Smooth muscle cell (in vitro differentiated cells): ENCODE data around the gene PLPP6. TPM values are rescaled to one million over a fixed set of nuclear protein-coding genes. Genes with fewer than 3 reads are reported as not detected.

ENCODE experiments used
- DNase-seq: peaks from one replicate; lab custom pipeline; 2025; ENCODE audit not compliant: unreplicated experiment; lab: John Stamatoyannopoulos, UW
- H2AFZ ChIP-seq: fragments of 200-600 bp; sonication (generic); 2 replicates; pipeline ENCODE4 v1.6.0; 2016; ENCODE audit warnings: antibody characterized with exemption, low read depth, mild to moderate bottlenecking
- H3F3A ChIP-seq: fragments of 200-600 bp; sonication (generic); 2 replicates; pipeline ENCODE4 v1.6.0; 2017; ENCODE audit warnings: antibody characterized with exemption, low read depth
- H3K27ac ChIP-seq: fragments of 200-600 bp; sonication (generic); 2 replicates; pipeline ENCODE4 v1.5.1; 2016; ENCODE audit warnings: low read depth, mild to moderate bottlenecking
- H3K27me3 ChIP-seq: fragments of 200-600 bp; sonication (generic); 2 replicates; pipeline ENCODE4 v1.6.1; 2016; ENCODE audit warnings: low read depth, mild to moderate bottlenecking
- H3K36me3 ChIP-seq: fragments of 200-600 bp; sonication (generic); 2 replicates; pipeline ENCODE4 v1.5.1; 2016; ENCODE audit warnings: low read depth
- H3K4me1 ChIP-seq: fragments of 200-600 bp; sonication (generic); 2 replicates; pipeline ENCODE4 v1.5.1; 2016; ENCODE audit warnings: low read depth
- H3K4me2 ChIP-seq: fragments of 200-600 bp; sonication (generic); 2 replicates; pipeline ENCODE4 v1.6.0; 2016; ENCODE audit warnings: mild to moderate bottlenecking
- H3K4me3 ChIP-seq: fragments of 200-600 bp; sonication (generic); 2 replicates; pipeline ENCODE4 v1.5.1; 2016; ENCODE audit warnings: mild to moderate bottlenecking
- H3K79me2 ChIP-seq: fragments of 200-600 bp; sonication (generic); 2 replicates; pipeline ENCODE4 v1.6.0; 2016; ENCODE audit warnings: low read depth, mild to moderate bottlenecking
- H3K9ac ChIP-seq: fragments of 200-600 bp; sonication (generic); 2 replicates; pipeline ENCODE4 v1.6.0; 2016; ENCODE audit warnings: low read depth
- H3K9me3 ChIP-seq: fragments of 200-600 bp; sonication (generic); replicated peaks from 2 replicates; pipeline ENCODE4 v1.5.1; 2016; ENCODE audit warnings: low read depth
- H4K20me1 ChIP-seq: fragments of 200-600 bp; sonication (generic); 2 replicates; pipeline ENCODE4 v1.6.0; 2016; ENCODE audit warnings: low read depth
- CTCF ChIP-seq: fragments of 200-600 bp; sonication (generic); IDR thresholded peaks from 2 replicates; pipeline ENCODE4 v1.5.1; 2017; ENCODE audit warnings: borderline replicate concordance, mild to moderate bottlenecking, antibody characterized with exemption; ENCODE audit not compliant: insufficient read depth, poor library complexity, severe bottlenecking
- WGBS: methylation state at CpG from one replicate; pipeline ENCODE4 v1.1.7; 2016; ENCODE audit warnings: low lambda C conversion rate; 5-methylcytosine and 5-hydroxymethylcytosine counted together
- polyA plus RNA-seq: library from polyadenylated mRNA; unstranded; fragments of >200 nt; fragmentation: Nextera tagmentation; extraction: Ambion mirVana; gene quantifications from 2 replicates; pipeline ENCODE4 v1.2.1, GENCODE V29; 2016
- total RNA-seq: library from RNA; depleted of rRNA; stranded (reverse); fragments of >200 nt; gene quantifications from 2 replicates; pipeline ENCODE4 v1.2.3, GENCODE V29; 2014

The PLPP6 gene
- total and polyA plus RNA-seq, 2 experiments from 2014 or later: 2.6 to 6.2 TPM

- DNase-seq: no peak
- H3K27ac ChIP-seq: no peak overlapping the region
- 89% methylated on average over 2 of the region's 2 CpGs for WGBS
These were observed 3.3 kb downstream of the PLPP6 start for GRCh38 chr9:4665357-4665756.

DNA sequence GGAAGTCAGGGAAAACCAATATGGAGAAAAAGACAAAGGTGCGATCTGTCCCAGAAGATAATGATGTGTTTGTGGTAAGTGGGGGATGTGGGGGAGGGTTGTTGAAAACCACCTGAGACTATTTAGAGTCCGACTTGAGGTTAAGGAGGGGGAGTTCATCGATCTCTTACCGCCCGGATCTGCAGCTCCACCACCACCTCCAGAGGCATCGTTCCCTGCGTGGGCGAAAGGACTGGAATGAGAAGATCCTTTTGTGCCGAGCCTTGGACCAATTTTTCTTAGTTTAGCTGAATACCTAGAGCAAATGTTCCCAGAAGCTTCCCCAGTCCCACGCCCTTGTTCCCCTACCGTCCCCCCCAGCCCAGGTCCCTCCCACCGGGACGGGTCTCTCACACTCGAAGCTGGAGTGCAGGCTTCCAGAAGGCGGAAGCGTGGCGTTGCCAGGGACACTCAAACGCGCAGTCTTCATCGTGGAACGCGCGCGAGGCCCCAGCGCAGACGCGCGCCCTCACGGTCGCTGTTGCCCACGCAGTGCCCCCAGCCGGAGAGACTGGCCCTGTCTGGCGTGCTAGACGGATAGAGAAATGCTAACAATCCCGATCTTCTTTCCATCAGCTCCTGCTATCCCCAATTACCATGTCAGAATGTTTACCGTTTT is 4.1 kb downstream of the PLPP6 start, which contains the start of gene SPATA6L:
SPATA6L (minus strand) TSS at position 439 of the 658 bp plus-strand sequence; CDS start at position 209, 230 bp downstream.
- Histone ChIP-seq H3F3A (peaks cover 17% of the 10 kb centered on the region), H3K36me3 (no peaks in the 10 kb centered on the region), H4K20me1 (no peaks in the 10 kb centered on the region), H2AFZ (peak within 1 kb of the TSS; percentile 93), H3K9ac (peak within 1 kb of the TSS; percentile 61), H3K27ac (peak within 1 kb of the TSS; percentile 14), H3K79me2 (no peaks in the 10 kb centered on the region), H3K9me3 (no peaks in the 10 kb centered on the region), H3K27me3 (peaks cover 6% of the 10 kb centered on the region), H3K4me3 (peak within 1 kb of the TSS; percentile 58), H3K4me2 (peak within 1 kb of the TSS; percentile 93), H3K4me1 (peaks cover 13% of the 10 kb centered on the region)
- 5% methylated on average over 36 of the region's 36 CpGs for WGBS
- DNase-seq: peak; percentile 21
- TF ChIP-seq CTCF: no peak

More at GRCh38 chr9:4665357-4665756, 3.3 kb downstream of the PLPP6 start:
- Histone ChIP-seq H3K9me3 (no peaks in the 10 kb centered on the region), H3K36me3 (no peaks in the 10 kb centered on the region), H4K20me1 (no peaks in the 10 kb centered on the region), H2AFZ (no peak overlapping the region), H3K4me2 (peak overlapping the region; percentile 93), H3K4me1 (peaks cover 13% of the 10 kb centered on the region), H3K4me3 (peak overlapping the region; percentile 58), H3K79me2 (no peaks in the 10 kb centered on the region), H3K27me3 (peaks cover 6% of the 10 kb centered on the region), H3F3A (peaks cover 17% of the 10 kb centered on the region), H3K9ac (no peak overlapping the region)
- no peak for TF ChIP-seq CTCF

DNA sequence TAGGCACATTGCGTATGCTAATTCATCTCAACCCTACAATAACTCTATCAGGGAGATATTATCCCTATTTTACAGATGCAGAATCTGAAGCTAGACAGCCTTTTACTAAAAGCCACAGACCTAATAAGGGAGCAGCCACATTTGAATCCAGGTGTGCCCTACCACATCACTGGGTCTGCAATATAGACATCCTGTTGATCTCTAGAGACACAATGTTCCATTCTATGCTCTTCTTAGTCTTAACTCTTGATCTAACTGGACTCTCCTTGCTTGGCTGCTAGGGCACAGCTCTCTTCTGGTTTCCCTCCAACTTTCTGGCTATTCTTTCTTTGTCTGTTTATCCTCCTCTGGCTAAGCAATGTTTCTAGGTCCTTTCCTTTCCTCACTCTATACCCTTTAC is 5.6 kb downstream of the PLPP6 start:
- Histone ChIP-seq H3K4me3 (no peak overlapping the region), H3K4me2 (no peak overlapping the region), H3K36me3 (no peaks in the 10 kb centered on the region), H3K4me1 (peaks cover 8% of the 10 kb centered on the region), H2AFZ (no peak overlapping the region), H3K9me3 (no peaks in the 10 kb centered on the region), H3K79me2 (no peaks in the 10 kb centered on the region), H3K9ac (no peak overlapping the region), H4K20me1 (no peaks in the 10 kb centered on the region), H3K27ac (no peak overlapping the region), H3K27me3 (peaks cover 6% of the 10 kb centered on the region), H3F3A (peaks cover 17% of the 10 kb centered on the region)
- no peak for TF ChIP-seq CTCF
- no peak for DNase-seq
- WGBS: 100% methylated on average over 1 of the region's 1 CpG

GRCh38 chr9:4668604-4669003 is 6.5 kb downstream of the PLPP6 start:
- Histone ChIP-seq H3K79me2 (no peaks in the 10 kb centered on the region), H3K4me3 (no peak overlapping the region), H3K27me3 (peaks cover 6% of the 10 kb centered on the region), H3K27ac (no peak overlapping the region), H3K4me2 (no peak overlapping the region), H2AFZ (no peak overlapping the region), H3K4me1 (no peaks in the 10 kb centered on the region), H3K36me3 (no peaks in the 10 kb centered on the region), H4K20me1 (no peaks in the 10 kb centered on the region), H3K9ac (no peak overlapping the region), H3K9me3 (no peaks in the 10 kb centered on the region), H3F3A (peaks cover 9% of the 10 kb centered on the region)
- 90% methylated on average over 2 of the region's 2 CpGs for WGBS
- no peak for DNase-seq
- no peak for TF ChIP-seq CTCF
